ENCODE data around the gene SART1.
A peak's percentile ranks its signal among the peaks of the same experiment; 100 is the strongest.
"Not testable (repeated sequence)": the region's sequence is repeated elsewhere in the genome, so short reads cannot be mapped to it uniquely, and the experiment has no call there.

Gene SART1

GRCh38 chr11:66015454-66015881 lies 53.9 kb downstream of the SART1 start:
- no peak for DNase-seq (ENCODE audit: low read depth in 2 of 3, low spot score in 1 of 3)

- no peak for DNase-seq (ENCODE audit: low read depth in 2 of 3, low spot score in 1 of 3)
Observed at GRCh38 chr11:66015936-66016792, 54.6 kb downstream of the SART1 start.

- no peak for DNase-seq (ENCODE audit: low read depth in 2 of 3, low spot score in 1 of 3)
Observed at GRCh38 chr11:66016793-66017177, 55.3 kb downstream of the SART1 start.

- DNase-seq (ENCODE audit: low read depth in 2 of 3, low spot score in 1 of 3) = no peak
Observed at GRCh38 chr11:66017321-66017720, 55.8 kb downstream of the SART1 start.

GRCh38 chr11:66020212-66020611 lies 58.7 kb downstream of the SART1 start:
- DNase-seq (ENCODE audit: low read depth in 2 of 3, low spot score in 1 of 3) = no peak

- DNase-seq (ENCODE audit: low read depth in 2 of 3, low spot score in 1 of 3) = no peak
Observed at GRCh38 chr11:66020618-66021357, 59.3 kb downstream of the SART1 start.

GRCh38 chr11:66022401-66023185 lies 61.1 kb downstream of the SART1 start:
- peak; percentile 61 to 85 (median 72) for DNase-seq (ENCODE audit: low read depth in 2 of 3, low spot score in 1 of 3)

GRCh38 chr11:66023186-66023440 lies 61.6 kb downstream of the SART1 start:
- DNase-seq (ENCODE audit: low read depth in 2 of 3, low spot score in 1 of 3) = not testable (repeated sequence)

GRCh38 chr11:66026017-66026529 lies 64.5 kb downstream of the SART1 start, which contains the start of gene CATSPER1:
Gene CATSPER1 (minus strand): TSS chr11:66026479. CDS start chr11:66026379, 100 bp downstream.
- no peak for DNase-seq (ENCODE audit: low read depth in 2 of 3, low spot score in 1 of 3)
